GM19351 (cell line): Measurements from ENCODE around the gene ZNF644.

Experiments used
- ATAC-seq: cut with Tn5 transposase; IDR thresholded peaks from one replicate; pipeline ENCODE4 v1.9.1; 2021; ENCODE audit warnings: mild to moderate bottlenecking, moderate library complexity; ENCODE audit not compliant: unreplicated experiment

ZNF644 gene

DNA sequence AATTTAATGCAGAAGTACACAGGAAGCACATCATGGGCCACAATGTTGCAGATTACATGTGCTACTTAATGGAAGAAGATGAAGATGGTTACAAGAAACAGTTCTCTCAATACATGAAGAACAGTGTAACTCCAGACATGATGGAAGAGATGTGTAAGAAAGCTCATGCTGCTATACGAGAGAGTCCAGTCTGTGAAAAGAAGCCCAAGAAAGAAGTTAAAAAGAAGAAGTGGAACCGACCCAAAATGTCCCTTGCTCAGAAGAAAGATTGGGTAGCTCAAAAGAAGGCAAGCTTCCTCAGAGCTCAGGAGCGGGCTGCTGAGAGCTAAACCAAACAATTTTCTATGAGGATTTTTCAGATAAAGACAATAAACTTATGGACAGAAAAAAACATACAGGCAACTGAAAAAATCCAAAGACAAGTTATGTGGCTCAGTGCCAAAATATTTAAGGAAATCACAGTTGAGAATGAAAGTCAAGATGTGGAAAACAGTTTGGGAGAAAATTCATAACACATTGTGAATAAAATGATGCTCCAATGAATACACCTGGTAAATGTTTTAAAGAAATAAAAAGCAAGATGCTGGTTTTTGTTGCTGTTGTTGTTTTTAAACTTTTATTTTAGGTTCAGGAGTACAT lies 2.8 kb upstream of the ZNF644 start:
- no peak for ATAC-seq

DNA sequence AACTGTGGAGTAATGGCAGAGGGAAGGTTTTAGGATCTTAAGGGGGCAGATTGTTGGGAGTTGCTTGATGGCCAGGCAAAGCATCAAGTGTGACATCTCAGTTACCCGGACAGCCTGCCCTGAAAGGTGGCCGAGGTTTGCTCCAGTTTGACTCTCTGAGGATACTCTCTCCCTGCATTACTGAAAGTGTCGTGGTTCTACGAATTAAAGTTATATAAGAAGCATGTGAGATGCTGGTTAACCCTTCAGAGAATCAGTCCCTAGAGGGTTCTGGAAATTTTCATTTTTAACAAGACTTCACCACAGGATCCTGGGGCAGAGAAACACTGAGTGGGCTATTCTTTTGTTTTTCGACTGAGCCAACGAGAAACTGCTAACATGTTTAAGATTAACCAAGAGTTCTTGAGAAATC lies 689 bp upstream of the ZNF644 start:
- ATAC-seq, result no peak

DNA sequence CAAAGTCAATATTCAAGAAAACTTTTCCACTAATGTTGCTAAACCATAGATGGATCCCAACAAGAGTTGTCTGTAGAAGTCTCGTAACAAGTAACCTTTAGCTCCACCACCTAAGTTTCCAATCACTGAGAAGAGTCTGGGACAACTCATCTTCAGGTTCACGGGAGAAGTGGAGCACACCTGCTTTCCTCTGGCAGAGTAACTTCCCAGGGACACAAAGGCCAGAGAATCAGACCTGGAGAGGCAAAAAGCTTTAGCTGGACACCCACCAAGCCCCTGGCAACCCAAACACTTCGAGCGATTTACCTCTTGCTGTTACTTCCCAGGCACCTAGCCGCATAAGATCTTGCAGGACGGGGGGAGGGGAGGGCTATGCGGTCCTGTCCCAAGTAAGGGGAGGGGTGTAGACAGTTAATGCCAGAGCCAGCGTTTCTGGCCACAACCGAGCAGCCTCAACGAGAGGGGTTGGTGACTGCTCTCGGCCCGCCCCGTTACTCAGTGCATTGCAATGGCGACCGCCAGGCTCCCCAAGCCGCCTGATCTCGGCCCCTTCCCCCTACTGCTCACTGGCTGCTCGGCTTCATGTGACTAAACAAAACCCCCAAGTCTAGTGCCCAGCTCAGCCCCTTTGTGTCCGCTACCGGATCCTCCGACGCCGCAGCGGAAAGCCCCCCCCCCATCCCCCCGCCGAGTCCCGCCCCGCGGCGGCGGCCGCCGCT lies 709 bp downstream of the ZNF644 start:
- peak; percentile 38 for ATAC-seq

DNA sequence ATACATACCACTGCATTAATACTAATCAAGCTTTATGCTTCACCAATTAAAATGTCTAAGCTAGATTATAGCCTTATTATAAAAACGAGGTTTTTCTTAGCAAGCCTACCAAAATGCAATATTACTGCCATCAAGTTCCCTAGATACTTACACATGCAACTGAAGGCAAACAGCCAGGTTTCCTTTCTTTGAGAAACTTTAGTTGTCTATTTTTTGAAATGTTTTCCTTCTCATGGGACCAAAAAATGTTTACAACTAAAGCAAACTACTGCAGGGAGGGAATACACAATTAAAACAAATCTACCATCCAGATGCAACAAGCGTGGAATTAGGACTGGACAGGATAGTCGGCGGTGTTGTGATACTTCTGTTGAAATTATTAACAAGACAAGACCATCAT lies 1.3 kb downstream of the ZNF644 start:
- no peak for ATAC-seq

DNA sequence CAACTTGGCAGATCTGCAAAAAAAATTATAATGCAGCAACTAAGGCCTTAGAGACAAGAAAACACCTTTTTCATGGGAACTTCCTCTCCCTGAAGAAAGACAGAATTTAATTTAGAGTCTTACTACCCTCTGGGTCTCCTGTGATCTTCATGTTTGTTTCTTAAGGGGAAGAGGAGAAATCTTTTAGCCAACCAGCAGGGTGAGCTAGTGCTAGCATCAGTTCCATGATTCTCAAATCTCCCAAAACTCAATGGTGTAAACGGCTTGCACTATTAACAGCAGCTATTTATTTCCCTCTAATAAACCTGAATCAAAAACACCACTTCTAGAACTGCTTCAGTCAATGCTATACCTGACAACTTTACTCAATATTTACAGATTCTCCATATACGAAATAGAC lies 3.8 kb downstream of the ZNF644 start:
- no peak for ATAC-seq

DNA sequence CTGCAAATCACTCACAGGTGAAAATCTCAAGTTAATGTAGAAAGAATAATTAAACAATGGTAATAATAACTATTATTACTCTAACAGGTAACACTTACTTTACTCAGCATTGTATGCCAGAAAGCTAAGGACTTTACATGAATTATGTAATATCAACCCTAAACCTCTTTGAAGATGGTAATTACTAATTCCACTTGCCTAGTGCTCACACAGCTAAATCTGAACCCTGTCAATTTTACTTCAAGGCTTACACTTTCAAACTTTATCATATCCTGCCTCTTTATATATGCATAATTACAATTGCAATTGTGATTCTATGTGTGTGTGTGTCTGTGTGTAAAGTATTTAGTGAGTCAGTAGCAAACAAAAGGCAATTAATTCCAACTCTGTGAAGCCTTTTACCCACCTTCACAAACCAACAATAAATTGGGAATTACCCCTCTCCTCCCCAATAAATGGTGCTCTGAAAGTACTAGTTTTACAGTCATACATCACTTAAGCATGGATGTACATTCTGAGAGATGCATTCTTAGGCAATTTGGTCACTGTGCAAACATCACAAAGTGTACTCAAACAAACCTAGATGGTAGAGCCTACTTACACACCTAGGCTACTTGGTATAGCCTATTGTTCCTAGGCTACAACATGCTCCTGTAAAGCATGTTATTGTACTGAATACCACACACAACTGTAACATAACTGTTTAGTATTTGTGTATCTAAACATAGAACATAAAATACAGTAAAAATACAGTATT lies 5.9 kb downstream of the ZNF644 start:
- ATAC-seq, result no peak

DNA sequence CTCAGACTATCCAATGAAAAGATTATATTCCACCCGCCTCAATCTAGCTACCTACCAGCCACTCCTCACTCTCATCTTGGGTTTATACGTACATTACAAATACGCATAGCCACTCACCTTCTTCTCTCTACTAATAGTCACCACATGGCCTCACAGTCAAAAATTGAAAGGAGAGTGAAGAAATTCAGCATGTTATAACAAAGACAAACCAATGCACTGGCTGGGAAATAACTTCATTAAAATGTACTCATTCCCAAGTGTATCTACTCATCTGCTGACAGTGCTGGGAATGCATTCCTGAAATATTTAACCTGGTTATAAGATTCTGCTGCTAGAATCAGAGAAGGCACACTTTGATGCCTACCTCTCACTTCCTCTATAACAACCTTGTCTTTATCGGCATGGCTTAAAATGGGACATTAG lies 6.5 kb downstream of the ZNF644 start:
- ATAC-seq, result no peak

DNA sequence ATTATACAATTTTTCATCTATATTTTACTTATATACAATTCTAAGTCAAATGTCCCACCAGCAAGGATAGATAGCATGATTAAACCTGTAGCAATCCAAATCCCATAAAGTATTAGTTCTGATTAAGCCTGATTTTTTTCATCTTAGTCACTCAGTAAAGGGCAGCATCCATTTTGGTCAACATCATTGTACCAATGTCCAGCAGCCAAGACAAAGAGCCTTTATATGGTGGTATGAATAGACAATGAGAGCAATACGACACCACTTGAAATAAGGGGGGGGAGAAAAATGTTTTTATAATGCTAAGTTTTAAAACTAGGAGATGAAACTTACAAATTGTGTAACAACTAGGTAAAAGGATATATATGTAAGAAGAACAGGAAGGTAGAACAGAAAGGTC lies 7.4 kb downstream of the ZNF644 start:
- no peak for ATAC-seq

DNA sequence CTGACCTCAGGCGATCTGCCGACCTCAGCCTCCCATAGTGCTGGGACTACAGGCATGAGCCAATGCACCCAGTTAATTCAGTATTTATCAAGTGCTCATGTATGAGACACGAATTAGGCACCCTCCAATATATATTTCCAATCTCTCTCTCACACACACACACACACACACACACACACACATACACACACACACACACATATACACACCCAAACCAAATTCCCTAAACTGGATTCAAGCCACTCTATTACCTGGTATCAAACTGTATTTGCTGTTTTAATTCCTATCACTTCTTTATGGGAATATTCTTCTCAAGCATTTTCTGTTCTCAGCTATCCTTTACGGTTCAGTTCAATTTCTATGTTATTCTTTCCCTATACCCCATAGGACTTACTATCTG lies 8.5 kb downstream of the ZNF644 start:
- no peak for ATAC-seq

DNA sequence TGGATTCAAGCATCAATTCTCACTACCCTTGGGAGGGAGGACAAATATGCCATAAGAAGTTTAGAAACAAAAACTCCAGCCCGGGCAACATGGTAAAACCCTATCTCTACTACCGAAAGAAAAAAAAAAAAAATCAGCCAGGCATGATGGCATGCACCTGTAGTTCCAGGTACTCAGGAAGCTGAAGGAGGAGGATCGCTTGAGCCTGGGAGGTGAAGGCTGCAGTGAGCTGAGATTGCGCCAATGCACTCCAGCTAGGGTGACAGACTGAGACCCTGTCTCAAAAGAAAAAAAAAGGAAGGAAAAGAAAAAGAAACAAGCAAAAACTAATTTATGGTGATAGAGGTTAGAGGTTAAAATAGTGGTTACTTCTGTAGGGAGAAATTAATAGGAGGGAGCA lies 9.6 kb downstream of the ZNF644 start:
- no peak for ATAC-seq

DNA sequence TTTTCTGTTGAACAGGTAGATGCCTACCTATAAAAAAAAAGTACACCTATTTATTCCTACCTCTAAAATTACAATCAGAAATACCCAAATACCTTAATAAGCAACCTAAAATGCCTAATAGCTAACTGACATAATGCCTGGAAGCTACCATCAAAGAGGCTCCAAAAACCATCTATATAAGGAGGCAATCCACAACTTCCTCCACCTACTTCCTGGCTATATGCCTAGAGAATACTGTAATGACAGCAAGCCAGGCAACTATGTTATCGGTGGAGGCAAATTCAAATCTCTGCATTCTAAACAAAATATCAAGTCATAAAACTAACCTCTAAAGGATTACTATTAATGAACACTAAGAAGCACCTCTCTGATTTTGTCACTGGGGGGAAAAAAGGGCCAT lies 10.1 kb downstream of the ZNF644 start:
- no peak for ATAC-seq

DNA sequence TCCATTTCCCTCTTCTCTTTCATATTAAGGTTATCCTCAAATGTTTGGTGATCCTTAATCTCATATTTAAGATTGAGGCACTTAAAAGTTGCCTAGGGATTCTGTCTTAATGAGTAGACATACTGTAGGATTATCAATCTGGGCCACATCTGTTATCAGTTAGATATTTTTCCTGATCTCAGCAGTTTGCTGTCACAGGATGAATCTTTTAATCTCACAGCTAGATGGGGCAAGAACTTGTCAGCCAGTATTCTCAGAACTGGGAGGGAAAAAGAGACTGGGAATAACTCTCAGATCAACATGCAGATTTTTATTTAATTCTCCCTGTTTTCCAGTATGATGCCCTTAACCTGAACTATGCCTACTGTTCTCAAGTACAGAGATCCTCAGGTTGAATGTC lies 14.0 kb downstream of the ZNF644 start:
- no peak for ATAC-seq

DNA sequence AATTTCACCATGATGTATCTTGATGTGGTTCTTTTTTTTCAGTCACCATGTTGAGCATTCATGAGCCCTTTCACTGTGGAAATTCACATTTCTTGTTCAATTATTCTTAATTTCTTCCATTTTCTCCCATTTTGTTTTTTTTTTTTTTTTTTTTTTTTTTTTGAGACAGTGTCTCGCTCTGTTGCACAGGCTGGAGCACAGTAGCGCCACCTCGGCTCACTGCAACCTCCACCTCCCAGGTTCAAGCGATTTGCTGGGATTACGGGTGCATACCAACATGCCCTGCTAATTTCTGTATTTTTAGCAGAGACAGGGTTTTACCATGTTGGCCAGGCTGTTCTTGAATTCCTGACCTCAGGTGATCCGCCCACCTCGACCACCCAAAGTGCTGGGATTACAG lies 14.7 kb downstream of the ZNF644 start:
- no peak for ATAC-seq

DNA sequence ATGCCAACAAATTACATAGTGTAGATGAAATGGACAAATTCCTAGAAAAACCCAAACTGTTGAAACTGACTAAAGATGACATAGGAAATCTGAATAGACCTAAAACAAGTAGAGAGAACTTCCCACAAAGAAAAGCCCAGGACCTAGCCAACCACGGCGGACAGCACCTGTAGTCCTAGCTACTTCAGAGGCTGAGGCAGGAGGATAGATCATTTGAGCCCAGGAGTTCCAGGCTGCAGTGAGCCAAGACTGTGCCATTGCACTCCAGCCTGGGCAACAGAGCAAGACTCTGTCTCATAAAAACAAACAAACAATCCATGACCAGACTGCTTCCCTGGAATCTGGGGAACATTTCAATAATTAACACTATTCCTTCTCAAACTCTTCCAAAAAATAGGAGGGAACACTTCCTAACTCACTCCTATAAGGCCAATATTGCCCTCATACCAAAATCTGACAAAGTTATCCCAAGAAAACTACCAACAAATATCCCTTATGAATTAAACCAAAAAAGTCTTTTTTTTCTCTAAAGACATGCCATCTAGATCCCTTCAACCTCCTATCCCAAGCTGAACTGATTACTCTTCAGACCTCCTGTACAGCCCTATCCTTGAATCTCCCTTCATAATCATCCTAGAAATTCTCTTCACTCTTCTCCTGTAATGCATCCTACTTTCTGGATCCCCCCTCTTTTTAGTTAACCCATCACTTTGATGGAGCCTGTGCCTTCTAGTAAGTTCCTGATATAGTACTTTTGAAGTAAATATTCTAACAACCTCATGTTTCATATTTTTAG lies 15.5 kb downstream of the ZNF644 start:
- ATAC-seq, result no peak

DNA sequence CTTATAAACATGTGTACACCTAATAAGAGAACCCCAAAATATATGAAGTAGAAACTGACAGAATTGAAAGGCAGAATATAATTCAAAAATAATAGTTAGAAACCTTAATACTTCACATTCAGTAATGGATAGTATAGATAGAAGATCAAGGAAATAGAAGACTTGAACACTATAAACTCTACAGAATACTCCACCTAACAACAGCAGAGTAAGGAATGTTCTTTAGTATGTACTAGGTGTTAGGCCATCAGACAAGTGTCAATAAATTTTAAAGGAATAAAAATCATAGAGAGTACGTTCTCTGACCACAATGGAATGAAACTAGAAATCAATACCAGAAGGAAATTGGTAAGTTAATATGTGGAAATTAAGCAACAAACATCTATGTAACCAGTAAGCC lies 16.6 kb downstream of the ZNF644 start:
- ATAC-seq, result no peak

DNA sequence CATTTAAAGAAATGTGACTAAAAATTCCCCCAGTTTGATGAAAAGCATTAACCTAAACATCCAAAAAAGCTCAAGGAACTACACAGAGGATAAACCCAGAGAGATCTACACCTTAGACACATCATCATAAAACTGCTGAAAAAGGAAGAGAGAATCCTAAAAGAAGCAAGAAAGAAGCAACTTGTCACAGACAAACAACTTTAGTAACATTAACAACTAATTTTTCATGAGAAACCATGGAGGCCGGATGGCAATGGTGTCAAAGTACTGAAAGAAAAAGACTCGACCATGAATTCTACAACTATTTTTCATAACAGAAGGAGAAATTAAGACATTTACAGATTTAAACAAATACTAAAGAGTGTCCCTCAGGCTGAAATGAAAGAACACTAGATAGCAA lies 17.7 kb downstream of the ZNF644 start:
- no peak for ATAC-seq

DNA sequence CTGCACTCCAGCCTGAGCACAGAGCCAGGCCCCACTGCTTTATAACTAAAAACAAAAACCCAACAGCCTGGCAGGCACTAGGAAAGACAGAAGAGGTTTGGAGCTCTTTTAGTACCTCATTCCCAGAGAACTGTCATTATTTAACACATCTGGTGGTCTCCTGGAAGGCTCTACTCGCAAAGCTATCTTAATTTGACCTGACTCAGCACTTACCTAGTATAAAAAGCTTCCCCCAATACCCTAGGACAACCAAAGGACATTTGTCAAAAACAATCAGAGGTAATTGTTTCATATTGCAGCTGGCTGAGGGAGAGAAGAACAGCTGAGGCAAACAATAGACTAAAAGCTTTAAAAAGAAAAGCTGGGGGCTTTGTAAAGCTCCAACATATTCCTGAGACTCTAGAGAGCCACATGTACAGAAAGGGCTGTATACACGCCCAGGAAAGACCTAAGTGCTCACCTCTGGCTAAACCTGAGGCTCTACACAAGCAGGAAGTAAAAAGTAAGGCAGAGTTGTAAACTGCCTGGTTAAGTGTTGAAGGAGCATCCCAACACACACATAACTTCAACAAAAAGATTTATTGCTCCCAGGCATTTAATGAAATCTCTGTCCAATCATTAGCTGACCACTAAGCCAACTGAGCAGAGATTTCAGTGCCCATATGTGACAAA lies 25.0 kb downstream of the ZNF644 start:
- no peak for ATAC-seq

DNA sequence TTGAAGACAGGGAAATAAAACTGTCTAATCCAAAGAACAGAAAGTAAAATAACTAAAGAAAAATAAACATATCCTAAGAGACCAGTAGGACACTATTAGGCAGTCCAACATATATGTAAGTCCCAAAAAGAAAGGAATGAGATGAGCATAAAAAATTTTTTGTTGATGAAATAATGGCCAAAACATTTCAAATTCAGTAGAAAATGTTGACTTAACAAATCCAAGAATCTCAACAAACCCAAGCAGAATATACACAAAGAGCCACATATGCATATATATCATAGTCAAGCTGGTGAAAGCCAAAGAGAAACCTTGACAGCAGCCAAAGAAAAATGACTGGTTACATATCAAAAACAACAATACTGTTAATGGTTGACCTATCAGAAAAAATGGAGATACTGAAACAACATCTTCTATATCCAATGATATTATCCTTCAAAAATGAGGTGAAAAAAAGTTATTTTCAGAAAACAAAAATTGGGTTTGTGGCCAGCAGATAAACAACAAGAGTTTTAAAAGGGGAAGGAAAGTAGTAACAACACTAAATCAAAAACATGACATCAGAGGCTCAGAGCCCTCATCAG lies 26.4 kb downstream of the ZNF644 start:
- no peak for ATAC-seq

DNA sequence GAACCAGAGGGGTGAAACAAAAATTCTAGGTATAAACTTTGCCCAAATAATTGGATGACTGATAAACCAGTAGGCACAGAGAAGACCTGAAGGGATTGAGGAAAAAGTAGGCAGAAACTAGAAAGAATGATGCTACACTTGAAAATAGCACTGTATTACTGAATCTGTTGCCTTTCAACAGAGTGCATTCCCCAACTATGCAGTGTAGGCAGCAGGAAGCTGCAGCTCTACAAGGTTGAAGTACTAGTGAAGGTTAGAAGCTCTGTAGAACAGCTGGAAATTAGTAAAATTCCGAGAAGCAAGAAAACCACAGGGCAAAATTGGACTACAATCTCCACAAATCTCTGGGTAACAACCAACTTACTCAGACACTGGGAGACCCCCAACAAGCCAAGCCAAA lies 27.4 kb downstream of the ZNF644 start:
- ATAC-seq, result no peak

DNA sequence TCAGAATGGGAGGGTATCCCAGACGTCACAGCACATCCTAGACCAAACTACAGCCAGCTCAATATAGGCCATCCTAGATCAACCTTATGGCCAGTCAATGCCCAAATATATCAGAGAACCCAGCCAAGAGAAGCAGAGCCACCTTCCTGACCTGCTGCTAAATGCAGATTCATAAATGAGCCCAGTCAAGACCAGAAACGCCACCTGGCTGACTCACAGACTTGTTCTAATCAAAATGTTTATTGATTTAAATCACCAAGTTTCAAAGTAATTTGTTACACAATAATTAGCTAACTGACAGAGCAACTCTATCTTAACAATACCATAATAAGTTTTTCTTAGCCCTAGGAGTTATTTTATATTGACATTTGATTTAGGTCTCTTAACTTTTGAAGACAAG lies 28.6 kb downstream of the ZNF644 start:
- no peak for ATAC-seq
